Chondrocyte (in vitro differentiated cells): ENCODE measurements around the gene DNAJC9. TPM values are rescaled to one million over a fixed set of nuclear protein-coding genes. Genes with fewer than 3 reads are reported as not detected.

ENCODE experiments used
- DNase-seq: peaks from one replicate; pipeline ENCODE4 v3.0.0; 2021; ENCODE audit warnings: mixed read lengths, low spot score
- H3K27ac Mint-ChIP-seq: one replicate; pipeline ENCODE4 v1.8.0; 2021; ENCODE audit warnings: mild to moderate bottlenecking, moderate library complexity, mixed read lengths; ENCODE audit not compliant: unreplicated experiment
- H3K27me3 Mint-ChIP-seq: 2 replicates; pipeline ENCODE4 v1.8.0; 2021; ENCODE audit warnings: low read depth, mixed read lengths
- H3K36me3 Mint-ChIP-seq: 2 replicates; pipeline ENCODE4 v1.8.0; 2021; ENCODE audit warnings: low read depth, mixed read lengths
- H3K4me1 Mint-ChIP-seq: 2 replicates; pipeline ENCODE4 v1.8.0; 2021; ENCODE audit warnings: low read depth, mild to moderate bottlenecking, mixed read lengths
- H3K4me3 Mint-ChIP-seq: one replicate; pipeline ENCODE4 v1.8.0; 2021; ENCODE audit warnings: mild to moderate bottlenecking, moderate library complexity, mixed read lengths; ENCODE audit not compliant: unreplicated experiment
- H3K9me3 Mint-ChIP-seq: 2 replicates; pipeline ENCODE4 v1.8.0; 2021; ENCODE audit warnings: low read depth, mixed read lengths
- CTCF ChIP-seq: fragments of 200-600 bp; sonication (generic); IDR thresholded peaks from 2 replicates; pipeline ENCODE4 v1.5.0; 2021; ENCODE audit warnings: antibody characterized with exemption, mild to moderate bottlenecking, moderate library complexity
- total RNA-seq: library from RNA; stranded (reverse); gene quantifications from 3 replicates; pipeline ENCODE4 v1.2.1, GENCODE V29; 2021

DNAJC9 gene
- total RNA-seq, 1 donor from 2014 or later = 17.6 TPM

DNA sequence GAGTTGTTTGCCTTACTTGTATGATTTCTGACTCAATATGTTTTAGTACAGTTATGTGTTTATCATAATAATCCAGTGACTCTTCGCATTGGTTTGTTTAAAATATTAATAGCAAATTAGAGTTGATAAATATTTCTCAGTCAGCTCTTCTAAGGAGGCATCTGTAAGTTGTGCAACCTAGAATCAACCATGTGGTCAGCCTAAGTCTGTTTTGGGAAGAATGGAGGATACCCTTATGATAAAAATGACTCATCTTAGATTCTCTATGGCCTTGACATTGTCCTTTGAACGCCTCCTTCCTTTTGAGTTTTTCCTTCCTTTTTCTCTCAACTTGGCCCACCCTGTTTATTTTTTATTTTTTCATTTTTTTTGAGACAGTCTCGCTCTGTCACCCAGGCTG, 18.8 kb downstream of the DNAJC9 start:
- Mint-ChIP-seq H3K36me3 (peaks cover 15% of the 10 kb centered on the region), H3K27me3 (no peaks in the 10 kb centered on the region), H3K27ac (no peak overlapping the region), H3K4me3 (no peak overlapping the region), H3K9me3 (no peaks in the 10 kb centered on the region), H3K4me1 (no peaks in the 10 kb centered on the region)
- no peak for TF ChIP-seq CTCF
- DNase-seq = no peak

DNA sequence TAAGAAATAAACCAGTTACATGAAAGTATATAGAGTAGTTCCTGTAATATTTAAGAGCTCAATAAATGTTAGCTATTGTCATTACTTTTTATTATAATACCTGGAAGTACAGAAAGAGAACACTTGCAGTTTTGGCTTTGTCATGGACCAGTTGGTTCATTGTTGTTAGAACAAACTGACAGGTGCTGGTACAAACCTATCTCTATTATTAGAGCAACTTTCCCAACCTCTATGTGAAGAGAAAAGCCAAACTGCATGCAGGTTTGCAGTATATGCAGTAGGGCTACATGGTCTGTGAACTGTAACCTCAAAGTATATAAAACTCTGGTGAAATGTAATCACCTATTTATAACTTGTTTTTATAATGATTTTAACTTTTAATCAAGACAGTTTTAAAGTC, 20.4 kb downstream of the DNAJC9 start:
- no peak for TF ChIP-seq CTCF
- Mint-ChIP-seq H3K4me3 (no peak overlapping the region), H3K9me3 (no peaks in the 10 kb centered on the region), H3K27ac (no peak overlapping the region), H3K27me3 (no peaks in the 10 kb centered on the region), H3K4me1 (no peaks in the 10 kb centered on the region), H3K36me3 (peaks cover 11% of the 10 kb centered on the region)
- no peak for DNase-seq

GRCh38 chr10:73225518-73225917, 21.5 kb downstream of the DNAJC9 start:
- no peaks in the 10 kb centered on the region for H3K27me3 Mint-ChIP-seq
- no peak overlapping the region for H3K4me3 Mint-ChIP-seq
- H3K4me1 Mint-ChIP-seq = peaks cover 4% of the 10 kb centered on the region
- peaks cover 8% of the 10 kb centered on the region for H3K36me3 Mint-ChIP-seq
- no peaks in the 10 kb centered on the region for H3K9me3 Mint-ChIP-seq
- no peak for DNase-seq
- TF ChIP-seq CTCF = no peak
- H3K27ac Mint-ChIP-seq = no peak overlapping the region

- H3K36me3 Mint-ChIP-seq = peaks cover 18% of the 10 kb centered on the region
- peaks cover 7% of the 10 kb centered on the region for H3K4me1 Mint-ChIP-seq
- H3K27me3 Mint-ChIP-seq = no peaks in the 10 kb centered on the region
- no peak overlapping the region for H3K27ac Mint-ChIP-seq
- no peak for TF ChIP-seq CTCF
- no peak for DNase-seq
- no peak overlapping the region for H3K4me3 Mint-ChIP-seq
- H3K9me3 Mint-ChIP-seq = peaks cover 1% of the 10 kb centered on the region
Measured at GRCh38 chr10:73220989-73221388, 26.1 kb downstream of the DNAJC9 start.

DNA sequence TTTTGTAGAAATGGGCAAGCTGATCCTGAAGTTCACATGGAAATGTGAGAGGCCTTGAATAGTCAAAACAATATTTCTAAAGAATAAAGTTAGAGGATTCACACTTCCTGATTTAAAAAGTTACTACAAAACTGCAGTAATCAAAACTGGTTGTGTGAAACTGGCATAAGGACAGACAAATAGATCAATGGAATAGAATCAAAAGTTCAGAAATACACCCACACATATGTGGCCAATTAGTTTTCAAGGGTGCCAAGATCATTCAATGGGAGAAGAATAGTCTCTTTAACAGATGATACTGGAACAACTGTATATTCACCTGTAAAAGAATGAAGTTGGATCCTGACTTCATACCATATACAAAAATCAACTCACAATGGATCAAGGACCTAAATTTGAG, 27.7 kb downstream of the DNAJC9 start:
- DNase-seq = no peak
- Mint-ChIP-seq H3K4me1 (peaks cover 10% of the 10 kb centered on the region), H3K9me3 (peaks cover 4% of the 10 kb centered on the region), H3K4me3 (no peak overlapping the region), H3K36me3 (peaks cover 24% of the 10 kb centered on the region), H3K27ac (no peak overlapping the region), H3K27me3 (no peaks in the 10 kb centered on the region)
- no peak for TF ChIP-seq CTCF
